VCaP (cell line): ENCODE data around the gene DRD4.

Experiments used
- H3K27ac ChIP-seq: fragments of 450-650 bp; 2 replicates; pipeline ENCODE4 v1.5.1; 2017
- CTCF ChIP-seq: fragments of 450-650 bp; conservative IDR thresholded peaks from 2 replicates; pipeline ENCODE4 v1.5.1; 2017; ENCODE audit warnings: mild to moderate bottlenecking, moderate library complexity

Gene DRD4

GRCh38 chr11:610146-610801, 26.8 kb upstream of the DRD4 start:
- H3K27ac ChIP-seq: no peak overlapping the region
- TF ChIP-seq CTCF: no peak

- TF ChIP-seq CTCF: no peak
These were observed 25.8 kb upstream of the DRD4 start for GRCh38 chr11:611001-611996.

GRCh38 chr11:612201-612960, 24.7 kb upstream of the DRD4 start:
- TF ChIP-seq CTCF: no peak; the same call in 1 of the 2 replicates
- no peak overlapping the region for H3K27ac ChIP-seq

More at GRCh38 chr11:611001-611996, 25.8 kb upstream of the DRD4 start:
- no peak overlapping the region for H3K27ac ChIP-seq

- no peak overlapping the region for H3K27ac ChIP-seq
These were observed 24.1 kb upstream of the DRD4 start for GRCh38 chr11:612961-613300.

GRCh38 chr11:613369-613968, 23.6 kb upstream of the DRD4 start:
- peak overlapping the region; percentile 87 for H3K27ac ChIP-seq
- no peak for TF ChIP-seq CTCF

More at GRCh38 chr11:612961-613300, 24.1 kb upstream of the DRD4 start:
- TF ChIP-seq CTCF: no peak

- peak overlapping the region; percentile 87 for H3K27ac ChIP-seq
- no peak for TF ChIP-seq CTCF
These were observed 22.9 kb upstream of the DRD4 start for GRCh38 chr11:614021-614622.
